Measurements from ENCODE around the gene TPRA1. TPM values are rescaled to one million over a fixed set of nuclear protein-coding genes. Genes with fewer than 3 reads are reported as not detected.

TPRA1 gene
- total and polyA plus RNA-seq, 2 of the 4 experiments (the other 2 are of a cell fraction), result 17.9 to 40.1 TPM

GRCh38 chr3:127531821-127532220 is 58.7 kb downstream of the TPRA1 start:
- WGBS, 2 experiments (ENCODE audit: extremely low coverage in 2 of 2, insufficient read length in 1 of 2), result no CpG with 5 or more reads among the region's 2 CpGs
- Histone ChIP-seq H3K56ac (ENCODE audit: extremely low read depth, insufficient read depth, low read length) (no peak overlapping the region), H3K4me2 (ENCODE audit: low read depth, low read length) (no peak overlapping the region), H3K4me1 (ENCODE audit: control insufficient read depth, insufficient read depth, low read length) (no peaks in the 10 kb centered on the region), H2BK20ac (ENCODE audit: low read depth, low read length) (no peak overlapping the region), H4K91ac (ENCODE audit: insufficient read depth, low read depth, low read length) (no peak overlapping the region), H3K4ac (ENCODE audit: low read depth, low read length) (no peak overlapping the region), H3K18ac (ENCODE audit: low read depth, low read length) (no peak overlapping the region), H3K79me1 (ENCODE audit: low read depth in 1 of 2, low read length in 2 of 2) (no peaks in the 10 kb centered on the region), H4K8ac (ENCODE audit: low read depth in 2 of 2, low read length in 2 of 2) (no peak overlapping the region), H2BK15ac (ENCODE audit: low read depth, low read length) (no peak overlapping the region), H2AFZ (replicated peaks; ENCODE audit: low read length, poor library complexity) (peak overlapping the region; percentile 48), H2BK120ac (ENCODE audit: low read depth, low read length) (no peak overlapping the region), H2BK5ac (ENCODE audit: low read depth, low read length, poor library complexity, severe bottlenecking) (no peak overlapping the region), H3K36me3 (ENCODE audit: control insufficient read depth, insufficient read depth, low read length) (no peaks in the 10 kb centered on the region), H4K5ac (ENCODE audit: low read depth, low read length) (no peak overlapping the region), H3K9me1 (ENCODE audit: insufficient read depth, low read length) (no peaks in the 10 kb centered on the region), H2AK5ac (ENCODE audit: low read depth, low read length) (no peak overlapping the region), H3K23ac (ENCODE audit: low read depth, low read length) (no peak overlapping the region), H3K27me3 (ENCODE audit: control insufficient read depth, insufficient read depth, low read length) (peaks cover 25% of the 10 kb centered on the region), H3K27ac (ENCODE audit: insufficient read depth, low read length) (no peak overlapping the region), H3K9me3 (ENCODE audit: control insufficient read depth, insufficient read depth, low read length) (peaks cover 3% of the 10 kb centered on the region), H4K20me1 (ENCODE audit: insufficient read depth, low read length) (no peaks in the 10 kb centered on the region), H3K14ac (replicated peaks; ENCODE audit: low read depth, low read length) (no peak overlapping the region), H3K4me3 (ENCODE audit: insufficient read depth, low read depth, low read length) (no peak overlapping the region), H2AK9ac (replicated peaks; ENCODE audit: low read depth, low read length, poor library complexity) (no peak overlapping the region), H3K9ac (ENCODE audit: low read depth, low read length) (no peak overlapping the region)
- intact Hi-C loops (cut with micrococcal nuclease), result no loop called here
- ATAC-seq (ENCODE audit: low read depth) (no peak), DNase-seq (no peak)
- dilution Hi-C loops (cut with HindIII; ENCODE audit: low sequenced_read_pairs, unreplicated experiment), result no loop called here
- TF ChIP-seq BHLHE40 (IDR thresholded peaks at IDR 0.05; ENCODE audit: low read depth, low read length) (no peak), USF2 (IDR thresholded peaks at IDR 0.05; ENCODE audit: low read depth, low read length) (no peak), NFE2L2 (IDR thresholded peaks at IDR 0.05; ENCODE audit: low read depth, low read length) (no peak), CHD1 (IDR thresholded peaks at IDR 0.05; ENCODE audit: low read depth, low read length) (no peak), MAFK (IDR thresholded peaks at IDR 0.05; ENCODE audit: low read depth, low read length) (no peak), RAD21 (IDR thresholded peaks at IDR 0.05; ENCODE audit: low read length) (no peak), MXI1 (IDR thresholded peaks at IDR 0.05; ENCODE audit: borderline replicate concordance, low read depth, low read length) (no peak), SMC3 (IDR thresholded peaks at IDR 0.05; ENCODE audit: low read depth, low read length) (no peak), ELK1 (IDR thresholded peaks at IDR 0.05; ENCODE audit: borderline replicate concordance, low read depth, low read length) (no peak), POLR2A (IDR thresholded peaks at IDR 0.05; ENCODE audit: low read depth, low read length) (no peak), RCOR1 (IDR thresholded peaks at IDR 0.05; ENCODE audit: insufficient replicate concordance, low read length) (no peak), RFX5 (IDR thresholded peaks at IDR 0.05; ENCODE audit: low read depth, low read length) (no peak), CEBPB (IDR thresholded peaks at IDR 0.05; ENCODE audit: low read depth, low read length) (no peak), CTCF (conservative IDR thresholded peaks at IDR 0.05; ENCODE audit: low read depth, low read length) (no peak), FOS (IDR thresholded peaks at IDR 0.05; ENCODE audit: low read depth, low read length) (no peak)
- BruUV-seq (replicated peaks), result no TSS peak
- in situ Hi-C loops (cut with MboI; ENCODE audit: low sequenced_read_pairs), result no loop called here
- POLR2A ChIA-PET (ENCODE audit: unreplicated experiment), result interaction anchor here (0.6 kb wide), 1 partner anchor 56 kb away, joined by 6 read pairs; no protein-coding TSS in a partner anchor
- CTCF ChIA-PET, result interaction anchor here (0.5 kb wide), 1 partner anchor 184 kb away, joined by 4 read pairs; no protein-coding TSS in a partner anchor
